ENCODE data around the gene STXBP4. TPM values are rescaled to one million over a fixed set of nuclear protein-coding genes. Genes with fewer than 3 reads are reported as not detected.

Gene STXBP4
- total RNA-seq, 6 donors from 2014 or later, result 9.1 to 24.7 (median 11.9) TPM

DNA sequence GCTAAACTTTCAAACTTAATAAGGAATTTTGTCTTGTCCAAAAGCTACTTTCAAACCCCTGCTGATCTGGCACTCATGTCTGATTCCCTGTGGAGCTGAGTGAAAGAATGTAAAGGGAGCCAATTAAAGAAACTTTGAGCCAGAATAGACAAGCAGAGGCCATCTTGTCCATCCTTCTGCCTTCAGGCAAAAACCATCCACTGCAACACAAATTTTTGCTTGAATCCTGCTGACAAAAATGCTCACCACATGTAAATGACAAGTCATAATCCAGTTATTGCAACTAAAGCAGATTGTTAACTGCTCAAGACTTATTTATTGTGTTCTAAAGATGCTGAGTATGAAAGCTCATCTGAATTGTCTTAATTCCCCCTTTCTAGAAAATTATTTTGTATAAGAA, 172.2 kb downstream of the STXBP4 start:
- ATAC-seq (ENCODE audit: low FRiP score in 2 of 2) (no peak), DNase-seq (no peak)
- H3K4me1 ChIP-seq, result no peaks in the 10 kb centered on the region
- no peaks in the 10 kb centered on the region for H3K9me3 ChIP-seq
- no peak overlapping the region for H3K4me3 ChIP-seq
- H3K27me3 ChIP-seq, result no peaks in the 10 kb centered on the region
- no peak overlapping the region for H3K27ac ChIP-seq
- TF ChIP-seq, protein P1, sequence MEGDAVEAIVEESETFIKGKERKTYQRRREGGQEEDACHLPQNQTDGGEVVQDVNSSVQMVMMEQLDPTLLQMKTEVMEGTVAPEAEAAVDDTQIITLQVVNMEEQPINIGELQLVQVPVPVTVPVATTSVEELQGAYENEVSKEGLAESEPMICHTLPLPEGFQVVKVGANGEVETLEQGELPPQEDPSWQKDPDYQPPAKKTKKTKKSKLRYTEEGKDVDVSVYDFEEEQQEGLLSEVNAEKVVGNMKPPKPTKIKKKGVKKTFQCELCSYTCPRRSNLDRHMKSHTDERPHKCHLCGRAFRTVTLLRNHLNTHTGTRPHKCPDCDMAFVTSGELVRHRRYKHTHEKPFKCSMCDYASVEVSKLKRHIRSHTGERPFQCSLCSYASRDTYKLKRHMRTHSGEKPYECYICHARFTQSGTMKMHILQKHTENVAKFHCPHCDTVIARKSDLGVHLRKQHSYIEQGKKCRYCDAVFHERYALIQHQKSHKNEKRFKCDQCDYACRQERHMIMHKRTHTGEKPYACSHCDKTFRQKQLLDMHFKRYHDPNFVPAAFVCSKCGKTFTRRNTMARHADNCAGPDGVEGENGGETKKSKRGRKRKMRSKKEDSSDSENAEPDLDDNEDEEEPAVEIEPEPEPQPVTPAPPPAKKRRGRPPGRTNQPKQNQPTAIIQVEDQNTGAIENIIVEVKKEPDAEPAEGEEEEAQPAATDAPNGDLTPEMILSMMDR (IDR thresholded peaks at IDR 0.05), result no peak
- H3K36me3 ChIP-seq, result peaks cover 0 to 8% (median 0%) of the 10 kb centered on the region in 4 donors

DNA sequence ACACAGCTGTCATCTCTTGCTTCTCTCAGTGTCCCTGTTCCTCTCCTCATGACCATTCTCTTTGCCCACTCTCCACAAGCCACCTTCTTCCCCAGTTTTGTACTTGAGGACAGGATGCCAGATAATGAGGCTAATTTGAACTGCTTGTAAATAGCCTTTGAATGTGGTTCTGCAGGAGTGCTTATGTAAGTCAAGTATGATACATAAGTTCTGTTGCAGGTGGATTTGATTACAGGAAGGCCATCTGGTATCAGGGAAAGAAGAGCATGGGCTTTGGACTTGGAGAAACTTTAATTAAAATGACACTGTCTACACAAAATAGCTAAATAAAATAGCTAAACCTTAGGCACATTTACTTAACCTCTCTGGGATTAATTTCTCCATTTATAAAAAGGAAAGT, 176.0 kb downstream of the STXBP4 start:
- ATAC-seq (ENCODE audit: low FRiP score in 2 of 2) (no peak), DNase-seq (no peak)
- H3K27me3 ChIP-seq, result no peaks in the 10 kb centered on the region
- H3K4me3 ChIP-seq, result no peak overlapping the region
- peaks cover 0 to 8% (median 0%) of the 10 kb centered on the region in 4 donors for H3K36me3 ChIP-seq
- H3K27ac ChIP-seq, result no peak overlapping the region
- no peaks in the 10 kb centered on the region for H3K4me1 ChIP-seq
- no peaks in the 10 kb centered on the region for H3K9me3 ChIP-seq
- no peak for TF ChIP-seq EP300 (IDR thresholded peaks at IDR 0.05)
- TF ChIP-seq POLR2A (IDR thresholded peaks at IDR 0.05), result no peak
- TF ChIP-seq, protein P1 (IDR thresholded peaks at IDR 0.05), result no peak

DNA sequence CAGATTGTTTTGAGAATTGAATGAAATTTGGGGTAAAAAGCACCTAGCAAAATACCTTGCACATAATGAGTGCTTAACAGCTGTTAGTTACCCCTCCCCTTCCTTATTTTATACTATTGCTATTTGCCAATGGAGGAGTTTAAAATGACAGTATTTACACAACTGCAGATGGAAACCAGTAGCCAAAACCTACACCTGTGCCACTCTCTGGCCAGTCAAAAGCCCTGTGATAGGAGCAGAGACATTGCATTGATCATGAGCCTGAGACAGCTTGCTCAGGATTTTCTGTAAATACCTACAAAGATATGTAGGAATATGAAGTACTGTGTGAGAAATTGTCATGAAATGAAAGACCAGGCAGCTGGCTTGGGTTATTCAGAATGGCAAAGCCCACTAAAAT, 180.9 kb downstream of the STXBP4 start:
- Histone ChIP-seq H3K36me3 (no peaks in the 10 kb centered on the region), H3K27me3 (no peaks in the 10 kb centered on the region), H3K27ac (no peak overlapping the region), H3K4me1 (no peaks in the 10 kb centered on the region), H3K4me3 (no peak overlapping the region), H3K9me3 (no peaks in the 10 kb centered on the region)
- TF ChIP-seq, protein P1 (IDR thresholded peaks at IDR 0.05), result no peak
- TF ChIP-seq POLR2A (IDR thresholded peaks at IDR 0.05) (no peak), POLR2AphosphoS5 (IDR thresholded peaks at IDR 0.05) (no peak), EP300 (IDR thresholded peaks at IDR 0.05) (no peak)
- ATAC-seq (ENCODE audit: low FRiP score in 2 of 2) (no peak), DNase-seq (no peak)

DNA sequence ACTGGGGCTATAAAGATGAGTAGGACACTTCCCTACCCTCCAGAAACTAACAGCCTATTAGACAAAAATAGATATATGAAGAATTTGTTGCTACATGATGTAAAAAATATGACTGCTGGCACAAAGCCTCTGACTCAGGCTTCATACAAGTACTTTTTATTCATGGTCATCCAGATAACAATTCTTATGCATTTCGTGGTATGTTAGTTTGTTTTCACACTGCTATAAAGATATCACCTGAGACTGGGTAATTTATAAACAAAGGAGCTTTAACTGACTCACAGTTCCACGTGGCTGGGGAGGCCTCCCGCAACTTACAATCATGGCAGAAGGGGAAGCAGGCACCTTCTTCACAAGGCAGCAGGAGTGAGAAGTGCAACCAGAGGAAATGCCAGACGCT, 183.7 kb downstream of the STXBP4 start:
- no peak for ATAC-seq (ENCODE audit: low FRiP score in 2 of 2)
- Histone ChIP-seq H3K4me1 (peaks cover 0 to 14% (median 0%) of the 10 kb centered on the region in 4 donors), H3K36me3 (no peaks in the 10 kb centered on the region), H3K27me3 (no peaks in the 10 kb centered on the region), H3K4me3 (no peak overlapping the region), H3K9me3 (no peaks in the 10 kb centered on the region), H3K27ac (no peak overlapping the region)
- no peak for DNase-seq
- 71 to 74% methylated on average over 4 of the region's 4 CpGs for WGBS, 2 donors
- TF ChIP-seq, protein P1 (IDR thresholded peaks at IDR 0.05), result no peak
- TF ChIP-seq EP300 (IDR thresholded peaks at IDR 0.05) (no peak), POLR2A (IDR thresholded peaks at IDR 0.05) (no peak), POLR2AphosphoS5 (IDR thresholded peaks at IDR 0.05) (no peak)

DNA sequence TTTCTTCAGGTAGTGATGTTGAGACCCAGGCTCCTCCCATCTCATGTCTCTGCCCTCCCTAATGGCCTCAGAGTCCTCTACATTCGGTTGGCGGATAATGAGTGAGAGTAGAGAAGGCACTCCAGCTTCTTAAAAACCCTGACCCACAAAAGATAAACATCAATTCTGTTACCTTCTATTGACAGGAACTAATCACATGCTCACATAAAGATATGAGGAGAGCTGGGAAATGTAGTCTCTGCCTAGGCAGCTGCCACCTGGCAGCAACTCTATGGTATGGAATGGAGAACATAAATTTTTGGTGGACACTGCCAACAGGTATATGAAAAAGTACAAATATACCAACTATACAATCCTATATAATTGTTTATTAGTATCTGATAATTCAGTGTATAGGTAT, 185.5 kb downstream of the STXBP4 start:
- DNase-seq, result no peak
- Histone ChIP-seq H3K4me3 (no peak overlapping the region), H3K36me3 (no peaks in the 10 kb centered on the region), H3K27ac (no peak overlapping the region), H3K4me1 (peaks cover 0 to 19% (median 0%) of the 10 kb centered on the region in 4 donors), H3K27me3 (no peaks in the 10 kb centered on the region), H3K9me3 (no peaks in the 10 kb centered on the region)
- ATAC-seq (ENCODE audit: low FRiP score in 2 of 2), result no peak
- WGBS, 2 donors, result 63 to 70% methylated on average over 2 of the region's 2 CpGs
- TF ChIP-seq, protein P1 (IDR thresholded peaks at IDR 0.05), result no peak
- TF ChIP-seq POLR2AphosphoS5 (IDR thresholded peaks at IDR 0.05) (no peak), POLR2A (IDR thresholded peaks at IDR 0.05) (no peak), EP300 (IDR thresholded peaks at IDR 0.05) (no peak)
